Central memory CD8-positive, alpha-beta T cell (primary cell): ENCODE measurements around the gene RAMP3.

Experiments used
- ATAC-seq: fragments of 150-1000 bp; cut with Tn5 transposase; replicated peaks from 2 replicates; pipeline ENCODE4 v1.10.0; 2022; ENCODE audit warnings: mild to moderate bottlenecking, moderate FRiP score, moderate number of reproducible peaks; ENCODE audit not compliant: poor library complexity, severe bottlenecking; ENCODE audit errors: extremely low read depth
- DNase-seq, 2 donors: peaks; one replicate each; pipeline ENCODE4 v3.0.0; 2021; ENCODE audit warnings: low spot score in 2 of 2
- H3K27ac Mint-ChIP-seq: one replicate; pipeline ENCODE4 v1.8.0; 2022; ENCODE audit warnings: low read depth, mild to moderate bottlenecking, moderate library complexity, mixed read lengths
- H3K27me3 Mint-ChIP-seq: one replicate; pipeline ENCODE4 v1.8.0; 2022; ENCODE audit warnings: mixed read lengths
- H3K36me3 Mint-ChIP-seq: one replicate; pipeline ENCODE4 v1.8.0; 2022; ENCODE audit warnings: mild to moderate bottlenecking, moderate library complexity, mixed read lengths; ENCODE audit not compliant: insufficient read depth
- H3K4me1 Mint-ChIP-seq: one replicate; pipeline ENCODE4 v1.8.0; 2022; ENCODE audit warnings: mixed read lengths
- H3K4me3 Mint-ChIP-seq: one replicate; pipeline ENCODE4 v1.8.0; 2022; ENCODE audit warnings: mild to moderate bottlenecking, moderate library complexity, mixed read lengths
- H3K9me3 Mint-ChIP-seq: one replicate; pipeline ENCODE4 v1.8.0; 2022; ENCODE audit warnings: mixed read lengths

RAMP3 gene

GRCh38 chr7:45187946-45188411 lies 30.4 kb downstream of the RAMP3 start:
- ATAC-seq (no peak), DNase-seq (no peak)
- H3K36me3 Mint-ChIP-seq = no peaks in the 10 kb centered on the region
- H3K4me1 Mint-ChIP-seq = no peaks in the 10 kb centered on the region
- H3K4me3 Mint-ChIP-seq = no peak overlapping the region
- H3K27me3 Mint-ChIP-seq = peaks cover 40% of the 10 kb centered on the region
- H3K9me3 Mint-ChIP-seq = no peaks in the 10 kb centered on the region
- H3K27ac Mint-ChIP-seq = no peak overlapping the region

- peaks cover 40% of the 10 kb centered on the region for H3K27me3 Mint-ChIP-seq
- H3K4me3 Mint-ChIP-seq = no peak overlapping the region
- H3K36me3 Mint-ChIP-seq = no peaks in the 10 kb centered on the region
- no peaks in the 10 kb centered on the region for H3K9me3 Mint-ChIP-seq
- ATAC-seq (no peak), DNase-seq (no peak)
- no peak overlapping the region for H3K27ac Mint-ChIP-seq
- no peaks in the 10 kb centered on the region for H3K4me1 Mint-ChIP-seq
Measured at GRCh38 chr7:45188736-45189135, 31.1 kb downstream of the RAMP3 start.

- Mint-ChIP-seq H3K4me3 (no peak overlapping the region), H3K9me3 (no peaks in the 10 kb centered on the region), H3K4me1 (no peaks in the 10 kb centered on the region), H3K27ac (no peak overlapping the region), H3K27me3 (peaks cover 40% of the 10 kb centered on the region), H3K36me3 (no peaks in the 10 kb centered on the region)
- ATAC-seq (no peak), DNase-seq (no peak)
Measured at GRCh38 chr7:45189151-45189970, 31.8 kb downstream of the RAMP3 start.

GRCh38 chr7:45190406-45191165 lies 33.0 kb downstream of the RAMP3 start:
- no peak overlapping the region for H3K4me3 Mint-ChIP-seq
- H3K4me1 Mint-ChIP-seq = no peaks in the 10 kb centered on the region
- no peaks in the 10 kb centered on the region for H3K9me3 Mint-ChIP-seq
- H3K27ac Mint-ChIP-seq = no peak overlapping the region
- H3K36me3 Mint-ChIP-seq = no peaks in the 10 kb centered on the region
- DNase-seq = no peak
- no peak for ATAC-seq
- H3K27me3 Mint-ChIP-seq = peaks cover 51% of the 10 kb centered on the region

GRCh38 chr7:45191396-45191795 lies 33.8 kb downstream of the RAMP3 start:
- no peaks in the 10 kb centered on the region for H3K9me3 Mint-ChIP-seq
- ATAC-seq = no peak
- no peaks in the 10 kb centered on the region for H3K36me3 Mint-ChIP-seq

GRCh38 chr7:45192621-45193041 lies 35.0 kb downstream of the RAMP3 start:
- Mint-ChIP-seq H3K9me3 (no peaks in the 10 kb centered on the region), H3K4me3 (no peak overlapping the region), H3K4me1 (no peaks in the 10 kb centered on the region), H3K27ac (no peak overlapping the region), H3K36me3 (no peaks in the 10 kb centered on the region), H3K27me3 (peaks cover 53% of the 10 kb centered on the region)
- ATAC-seq (no peak), DNase-seq (no peak)

More at GRCh38 chr7:45191396-45191795, 33.8 kb downstream of the RAMP3 start:
- no peak overlapping the region for H3K4me3 Mint-ChIP-seq
- DNase-seq = no peak
- no peak overlapping the region for H3K27ac Mint-ChIP-seq
- H3K27me3 Mint-ChIP-seq = peaks cover 55% of the 10 kb centered on the region
- H3K4me1 Mint-ChIP-seq = no peaks in the 10 kb centered on the region

- H3K4me1 Mint-ChIP-seq = no peaks in the 10 kb centered on the region
- DNase-seq (no peak), ATAC-seq (no peak)
- H3K27ac Mint-ChIP-seq = no peak overlapping the region
- no peaks in the 10 kb centered on the region for H3K36me3 Mint-ChIP-seq
- peaks cover 53% of the 10 kb centered on the region for H3K27me3 Mint-ChIP-seq
- no peaks in the 10 kb centered on the region for H3K9me3 Mint-ChIP-seq
- no peak overlapping the region for H3K4me3 Mint-ChIP-seq
Measured at GRCh38 chr7:45193828-45194227, 36.2 kb downstream of the RAMP3 start.

GRCh38 chr7:45196374-45196773 lies 38.8 kb downstream of the RAMP3 start:
- H3K4me3 Mint-ChIP-seq = no peak overlapping the region
- peaks cover 48% of the 10 kb centered on the region for H3K27me3 Mint-ChIP-seq
- H3K36me3 Mint-ChIP-seq = no peaks in the 10 kb centered on the region
- H3K27ac Mint-ChIP-seq = no peak overlapping the region
- no peaks in the 10 kb centered on the region for H3K9me3 Mint-ChIP-seq
- DNase-seq (no peak), ATAC-seq (no peak)
- H3K4me1 Mint-ChIP-seq = no peaks in the 10 kb centered on the region

GRCh38 chr7:45197461-45197860 lies 39.9 kb downstream of the RAMP3 start:
- no peak overlapping the region for H3K27ac Mint-ChIP-seq
- no peak overlapping the region for H3K4me3 Mint-ChIP-seq
- H3K4me1 Mint-ChIP-seq = no peaks in the 10 kb centered on the region
- ATAC-seq = no peak
- no peaks in the 10 kb centered on the region for H3K9me3 Mint-ChIP-seq
- peaks cover 38% of the 10 kb centered on the region for H3K27me3 Mint-ChIP-seq
- DNase-seq = no peak
- H3K36me3 Mint-ChIP-seq = no peaks in the 10 kb centered on the region

GRCh38 chr7:45198986-45199385 lies 41.4 kb downstream of the RAMP3 start:
- DNase-seq = no peak
- no peak overlapping the region for H3K4me3 Mint-ChIP-seq

GRCh38 chr7:45199506-45199905 lies 41.9 kb downstream of the RAMP3 start:
- Mint-ChIP-seq H3K27me3 (peaks cover 49% of the 10 kb centered on the region), H3K9me3 (no peaks in the 10 kb centered on the region), H3K27ac (no peak overlapping the region), H3K4me3 (no peak overlapping the region), H3K4me1 (no peaks in the 10 kb centered on the region), H3K36me3 (no peaks in the 10 kb centered on the region)
- no peak for DNase-seq
- no peak for ATAC-seq

More at GRCh38 chr7:45198986-45199385, 41.4 kb downstream of the RAMP3 start:
- H3K4me1 Mint-ChIP-seq = no peaks in the 10 kb centered on the region
- H3K27me3 Mint-ChIP-seq = peaks cover 50% of the 10 kb centered on the region
- H3K9me3 Mint-ChIP-seq = no peaks in the 10 kb centered on the region
- no peak for ATAC-seq
- H3K36me3 Mint-ChIP-seq = no peaks in the 10 kb centered on the region
- no peak overlapping the region for H3K27ac Mint-ChIP-seq

- DNase-seq = no peak
- Mint-ChIP-seq H3K4me3 (no peak overlapping the region), H3K9me3 (no peaks in the 10 kb centered on the region), H3K4me1 (no peaks in the 10 kb centered on the region), H3K27ac (no peak overlapping the region), H3K36me3 (no peaks in the 10 kb centered on the region), H3K27me3 (peaks cover 47% of the 10 kb centered on the region)
- ATAC-seq = no peak
Measured at GRCh38 chr7:45202625-45203024, 45.0 kb downstream of the RAMP3 start.

GRCh38 chr7:45203036-45203435 lies 45.4 kb downstream of the RAMP3 start:
- no peaks in the 10 kb centered on the region for H3K4me1 Mint-ChIP-seq
- no peaks in the 10 kb centered on the region for H3K9me3 Mint-ChIP-seq
- no peak for DNase-seq
- H3K27me3 Mint-ChIP-seq = peaks cover 51% of the 10 kb centered on the region
- no peak overlapping the region for H3K4me3 Mint-ChIP-seq
- ATAC-seq = no peak
- H3K27ac Mint-ChIP-seq = no peak overlapping the region
- H3K36me3 Mint-ChIP-seq = no peaks in the 10 kb centered on the region
